HEK293 (cell line): ENCODE measurements around the gene SNX13.

Source experiments
- CTCF ChIA-PET: fragments of 350-600 bp; formaldehyde crosslinking; extraction: SDS; loops from one replicate; lab custom pipeline; 2021; ENCODE audit warnings: antibody characterized with exemption; lab: Yijun Ruan, JAX
- POLR2A ChIA-PET: fragments of 300-600 bp; formaldehyde crosslinking; extraction: SDS; loops from one replicate; lab custom pipeline; 2020; ENCODE audit warnings: antibody characterized with exemption, inconsistent platforms; lab: Yijun Ruan, JAX
- H3K27ac ChIP-seq: fragments of 200-500 bp; sonication (Bioruptor generic); 2 replicates; pipeline ENCODE4 v1.5.1; 2014; ENCODE audit warnings: low read depth, low read length, control low read depth, inconsistent platforms; ENCODE audit errors: extremely low read depth
- H3K36me3 ChIP-seq, 2 experiments: fragments of 200-500 bp in 1 of 2; sonication (Bioruptor generic) in 1 of 2; 1 replicate in 1 of 2; 2 replicates in 1 of 2; pipeline ENCODE4 v1.5.1; 2014 to 2017; ENCODE audit warnings: inconsistent platforms in 2 of 2, low read length in 2 of 2; ENCODE audit not compliant: control insufficient read depth in 2 of 2, insufficient read depth in 1 of 2
- H3K4me1 ChIP-seq: fragments of 200-500 bp; sonication (Bioruptor generic); 2 replicates; pipeline ENCODE4 v1.5.1; 2014; ENCODE audit warnings: mild to moderate bottlenecking, low read length, inconsistent platforms; ENCODE audit not compliant: control insufficient read depth, insufficient read depth
- H3K4me3 ChIP-seq: 2 replicates; pipeline ENCODE4 v1.5.1; 2011; ENCODE audit warnings: low read depth, mild to moderate bottlenecking, control low read depth, low read length, moderate library complexity
- H3K9me3 ChIP-seq: fragments of 200-500 bp; sonication (Bioruptor generic); 2 replicates; pipeline ENCODE4 v1.5.1; 2014; ENCODE audit warnings: low read depth, low read length, inconsistent platforms; ENCODE audit not compliant: control insufficient read depth, insufficient read depth
- EGR2 ChIP-seq: fragments of 450-650 bp; formaldehyde crosslinking; IDR thresholded peaks from 2 replicates; pipeline ENCODE4 v1.5.1; 2016; ENCODE audit warnings: low read depth, missing biosample characterization, missing genetic modification characterization
- HOXC10 ChIP-seq: sonication (generic); formaldehyde crosslinking; IDR thresholded peaks from 2 replicates; pipeline ENCODE4 v1.8.1; 2023; ENCODE audit warnings: mild to moderate bottlenecking, missing genetic modification reagents
- KLF17 ChIP-seq: fragments of 450-650 bp; formaldehyde crosslinking; IDR thresholded peaks from 2 replicates; pipeline ENCODE4 v1.5.1; 2016; ENCODE audit warnings: missing biosample characterization, missing genetic modification characterization
- KLF9 ChIP-seq: fragments of 450-650 bp; formaldehyde crosslinking; IDR thresholded peaks from 2 replicates; pipeline ENCODE4 v1.5.1; 2016; ENCODE audit warnings: missing biosample characterization, missing genetic modification characterization, low read depth
- ZBTB49 ChIP-seq: fragments of 450-650 bp; formaldehyde crosslinking; IDR thresholded peaks from 2 replicates; pipeline ENCODE4 v1.5.1; 2016; ENCODE audit warnings: missing biosample characterization, missing genetic modification characterization, low read depth
- ZNF112 ChIP-seq: fragments of 450-650 bp; formaldehyde crosslinking; IDR thresholded peaks from 2 replicates; pipeline ENCODE4 v1.5.0; 2017; ENCODE audit warnings: missing biosample characterization, missing genetic modification characterization
- ZNF132 ChIP-seq: fragments of 450-650 bp; formaldehyde crosslinking; IDR thresholded peaks from 2 replicates; pipeline ENCODE4 v1.5.1; 2017; ENCODE audit warnings: missing biosample characterization, missing genetic modification characterization, borderline replicate concordance
- ZNF157 ChIP-seq: fragments of 450-650 bp; formaldehyde crosslinking; IDR thresholded peaks from 2 replicates; pipeline ENCODE4 v1.5.1; 2016; ENCODE audit warnings: missing biosample characterization, missing genetic modification characterization
- ZNF211 ChIP-seq: fragments of 450-650 bp; formaldehyde crosslinking; IDR thresholded peaks from 2 replicates; pipeline ENCODE4 v1.5.1; 2016; ENCODE audit warnings: low read depth, missing biosample characterization, missing genetic modification characterization
- ZNF239 ChIP-seq: fragments of 450-650 bp; formaldehyde crosslinking; IDR thresholded peaks from 2 replicates; pipeline ENCODE4 v1.5.1; 2016; ENCODE audit warnings: missing biosample characterization, missing genetic modification characterization
- ZNF266 ChIP-seq: fragments of 450-650 bp; formaldehyde crosslinking; IDR thresholded peaks from 2 replicates; pipeline ENCODE4 v1.5.1; 2016; ENCODE audit warnings: missing biosample characterization, missing genetic modification characterization, low read depth
- ZNF311 ChIP-seq: fragments of 450-650 bp; formaldehyde crosslinking; IDR thresholded peaks from 2 replicates; pipeline ENCODE4 v1.5.1; 2017; ENCODE audit warnings: missing biosample characterization, missing genetic modification characterization, borderline replicate concordance
- ZNF324 ChIP-seq: fragments of 450-650 bp; formaldehyde crosslinking; IDR thresholded peaks from 2 replicates; pipeline ENCODE4 v1.5.1; 2016; ENCODE audit warnings: missing biosample characterization, missing genetic modification characterization
- ZNF391 ChIP-seq: fragments of 450-650 bp; formaldehyde crosslinking; IDR thresholded peaks from 2 replicates; pipeline ENCODE4 v1.5.1; 2016; ENCODE audit warnings: low read depth, missing biosample characterization, missing genetic modification characterization, borderline replicate concordance
- ZNF404 ChIP-seq: fragments of 450-650 bp; formaldehyde crosslinking; IDR thresholded peaks from 2 replicates; pipeline ENCODE4 v1.5.1; 2017; ENCODE audit warnings: missing biosample characterization, missing genetic modification characterization
- ZNF423 ChIP-seq: fragments of 450-650 bp; formaldehyde crosslinking; IDR thresholded peaks from 2 replicates; pipeline ENCODE4 v1.5.1; 2016; ENCODE audit warnings: missing biosample characterization, missing genetic modification characterization
- ZNF449 ChIP-seq: fragments of 450-650 bp; formaldehyde crosslinking; IDR thresholded peaks from 2 replicates; pipeline ENCODE4 v1.5.1; 2017; ENCODE audit warnings: missing biosample characterization, mild to moderate bottlenecking, missing genetic modification characterization, moderate library complexity
- ZNF518A ChIP-seq: fragments of 450-650 bp; formaldehyde crosslinking; conservative IDR thresholded peaks from 2 replicates; pipeline ENCODE4 v1.5.1; 2016; ENCODE audit warnings: low read depth, missing biosample characterization, missing genetic modification characterization
- ZNF555 ChIP-seq: fragments of 450-650 bp; formaldehyde crosslinking; conservative IDR thresholded peaks from 2 replicates; pipeline ENCODE4 v1.5.1; 2017; ENCODE audit warnings: missing biosample characterization, mild to moderate bottlenecking, missing genetic modification characterization, inconsistent platforms
- ZNF560 ChIP-seq: fragments of 450-650 bp; formaldehyde crosslinking; IDR thresholded peaks from 2 replicates; pipeline ENCODE4 v1.5.1; 2017; ENCODE audit warnings: missing biosample characterization, missing genetic modification characterization, borderline replicate concordance
- ZNF561 ChIP-seq: fragments of 450-650 bp; IDR thresholded peaks from 2 replicates; pipeline ENCODE4 v1.5.1; 2018; ENCODE audit warnings: missing biosample characterization, missing genetic modification characterization, borderline replicate concordance
- ZNF596 ChIP-seq: fragments of 450-650 bp; IDR thresholded peaks from 2 replicates; pipeline ENCODE4 v1.5.0; 2018; ENCODE audit warnings: missing biosample characterization, mild to moderate bottlenecking, missing genetic modification characterization, moderate library complexity
- ZNF621 ChIP-seq: fragments of 450-650 bp; formaldehyde crosslinking; IDR thresholded peaks from 2 replicates; pipeline ENCODE4 v1.5.1; 2017; ENCODE audit warnings: missing biosample characterization, missing genetic modification characterization
- ZNF654 ChIP-seq: fragments of 450-650 bp; formaldehyde crosslinking; IDR thresholded peaks from 2 replicates; pipeline ENCODE4 v1.5.1; 2016; ENCODE audit warnings: low read depth, missing biosample characterization, missing genetic modification characterization
- ZNF658 ChIP-seq: fragments of 450-650 bp; formaldehyde crosslinking; IDR thresholded peaks from 2 replicates; pipeline ENCODE4; 2016; ENCODE audit warnings: missing biosample characterization, missing genetic modification characterization
- ZNF791 ChIP-seq: fragments of 450-650 bp; formaldehyde crosslinking; IDR thresholded peaks from 2 replicates; pipeline ENCODE4 v1.5.1; 2016; ENCODE audit warnings: missing biosample characterization, missing genetic modification characterization
- ZNF843 ChIP-seq: fragments of 450-650 bp; formaldehyde crosslinking; IDR thresholded peaks from 2 replicates; pipeline ENCODE4 v1.5.1; 2016; ENCODE audit warnings: missing biosample characterization, missing genetic modification characterization

The SNX13 gene

GRCh38 chr7:17863095-17863808 lies 77.0 kb downstream of the SNX13 start:
- Histone ChIP-seq H3K9me3 (no peaks in the 10 kb centered on the region), H3K36me3 (peaks cover 9 to 14% of the 10 kb centered on the region in 2 experiments), H3K4me1 (no peaks in the 10 kb centered on the region), H3K4me3 (no peak overlapping the region), H3K27ac (no peak overlapping the region)
- POLR2A ChIA-PET: no interaction called here
- TF ChIP-seq ZNF791 (no peak), KLF9 (tag by site-specific recombination) (no peak), ZNF555 (tag by site-specific recombination) (no peak), ZNF239 (tag by site-specific recombination) (no peak), ZNF449 (tag by site-specific recombination) (no peak), ZNF324 (no peak), ZNF157 (tag by site-specific recombination) (no peak), ZNF560 (no peak), ZNF423 (tag by site-specific recombination) (no peak), KLF17 (no peak), ZNF391 (tag by site-specific recombination) (no peak), ZNF843 (tag by site-specific recombination) (no peak), ZNF654 (no peak), ZNF621 (tag by site-specific recombination) (no peak), HOXC10 (CRISPR knock-in tag) (no peak), ZNF311 (tag by site-specific recombination) (no peak), ZNF266 (tag by site-specific recombination) (no peak), ZNF658 (tag by site-specific recombination) (no peak), ZNF404 (tag by site-specific recombination) (no peak), ZNF596 (tag by site-specific recombination) (no peak)
- TF ChIP-seq, all 188 proteins: peak for 0
- CTCF ChIA-PET: no interaction called here

- Histone ChIP-seq H3K36me3 (peaks cover 0 to 11% of the 10 kb centered on the region in 2 experiments; a peak in 2 of 3 replicates), H3K4me3 (no peak overlapping the region), H3K4me1 (no peaks in the 10 kb centered on the region), H3K27ac (no peak overlapping the region), H3K9me3 (no peaks in the 10 kb centered on the region)
- TF ChIP-seq ZNF518A (tag by site-specific recombination) (no peak), ZBTB49 (tag by site-specific recombination) (no peak), ZNF211 (tag by site-specific recombination) (no peak), ZNF112 (tag by site-specific recombination) (no peak), EGR2 (tag by site-specific recombination) (no peak), ZNF132 (tag by site-specific recombination) (no peak), ZNF561 (tag by site-specific recombination) (no peak)
- ChIA-PET CTCF (no interaction called here), POLR2A (no interaction called here)
Observed at GRCh38 chr7:17856251-17856650, 84.0 kb downstream of the SNX13 start.
